ENCODE results near the gene SLC39A7. TPM values are rescaled to one million over a fixed set of nuclear protein-coding genes. Genes with fewer than 3 reads are reported as not detected.
A peak's percentile ranks its signal among the peaks of the same experiment; 100 is the strongest.
"Not testable (repeated sequence)": the region's sequence is repeated elsewhere in the genome, so short reads cannot be mapped to it uniquely, and the experiment has no call there.

The SLC39A7 gene
- total and polyA plus RNA-seq, 4 donors, result 59.7 to 102 (median 88.6) TPM

DNA sequence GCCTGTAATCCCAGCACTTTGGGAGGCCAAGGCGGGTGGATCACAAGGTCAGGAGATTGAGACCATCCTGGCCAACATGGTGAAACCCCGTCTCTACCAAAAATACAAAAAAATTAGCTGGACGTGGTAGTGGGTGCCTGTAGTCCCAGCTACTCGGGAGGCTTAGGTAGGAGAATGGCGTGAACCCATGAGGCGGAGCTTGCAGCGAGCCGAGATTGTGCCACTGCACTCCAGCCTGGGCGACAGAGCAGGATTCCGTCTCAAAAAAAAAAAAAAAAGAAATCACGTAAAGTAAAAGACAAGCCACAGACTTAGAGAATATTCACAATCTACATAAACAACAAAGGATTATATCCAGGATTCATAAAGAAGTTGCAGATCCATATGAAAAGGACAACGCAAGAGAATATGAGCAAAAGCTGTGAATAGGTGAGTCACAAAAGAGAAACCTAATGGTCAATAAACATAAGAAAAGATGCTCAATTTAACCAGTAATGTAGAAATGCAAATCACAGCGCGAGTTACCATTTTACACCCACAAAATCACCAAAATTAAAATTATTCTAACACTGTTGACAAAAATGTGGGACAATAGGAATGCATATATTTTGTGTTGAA lies 25.9 kb downstream of the SLC39A7 start:
- H3K4me1 ChIP-seq (ENCODE audit: control insufficient read depth in 1 of 2, insufficient read depth in 2 of 2, low read length in 2 of 2); H3K27ac ChIP-seq (ENCODE audit: low read depth in 1 of 2, low read length in 2 of 2); H3K27me3 ChIP-seq (ENCODE audit: control insufficient read depth in 1 of 2, insufficient read depth in 2 of 2, low read length in 1 of 2); H3K9me3 ChIP-seq (ENCODE audit: control insufficient read depth, low read length); H3K4me3 ChIP-seq (ENCODE audit: low read length in 2 of 2); DNase-seq; ATAC-seq (ENCODE audit: low FRiP score); intact Hi-C loops (cut with DNase I); H3K36me3 ChIP-seq (ENCODE audit: control insufficient read depth in 1 of 2, insufficient read depth in 2 of 2, low read length in 1 of 2): not testable (repeated sequence)
- WGBS, 2 donors, result 39 to 44% methylated on average over 14 of the region's 14 CpGs

- intact Hi-C loops (cut with DNase I), result no loop called here
- no peak overlapping the region for H3K27ac ChIP-seq (ENCODE audit: low read depth in 1 of 2, low read length in 2 of 2)
- 8 to 9% methylated on average over 6 of the region's 6 CpGs for WGBS, 2 donors
- peaks cover 1% of the 10 kb centered on the region for H3K9me3 ChIP-seq (ENCODE audit: control insufficient read depth, low read length)
- H3K4me1 ChIP-seq (ENCODE audit: control insufficient read depth in 1 of 2, insufficient read depth in 2 of 2, low read length in 2 of 2), result no peaks in the 10 kb centered on the region
- H3K27me3 ChIP-seq (ENCODE audit: control insufficient read depth in 1 of 2, insufficient read depth in 2 of 2, low read length in 1 of 2), result peaks cover 0 to 2% of the 10 kb centered on the region in 2 donors
- ATAC-seq (ENCODE audit: low FRiP score), result no peak
- no peak overlapping the region for H3K4me3 ChIP-seq (ENCODE audit: low read length in 2 of 2)
- H3K36me3 ChIP-seq (ENCODE audit: control insufficient read depth in 1 of 2, insufficient read depth in 2 of 2, low read length in 1 of 2), result no peaks in the 10 kb centered on the region
- no peak for DNase-seq
Observed at GRCh38 chr6:33235221-33235634, 34.6 kb downstream of the SLC39A7 start.

GRCh38 chr6:33236328-33236727 lies 35.7 kb downstream of the SLC39A7 start:
- H3K27ac ChIP-seq (ENCODE audit: low read depth in 1 of 2, low read length in 2 of 2), result no peak overlapping the region
- no peaks in the 10 kb centered on the region for H3K4me1 ChIP-seq (ENCODE audit: control insufficient read depth in 1 of 2, insufficient read depth in 2 of 2, low read length in 2 of 2)
- H3K4me3 ChIP-seq (ENCODE audit: low read length in 2 of 2), result no peak overlapping the region
- DNase-seq, result no peak
- intact Hi-C loops (cut with DNase I), result no loop called here
- no peaks in the 10 kb centered on the region for H3K36me3 ChIP-seq (ENCODE audit: control insufficient read depth in 1 of 2, insufficient read depth in 2 of 2, low read length in 1 of 2)
- no peak for ATAC-seq (ENCODE audit: low FRiP score)
- H3K9me3 ChIP-seq (ENCODE audit: control insufficient read depth, low read length), result peaks cover 1% of the 10 kb centered on the region
- peaks cover 0 to 2% of the 10 kb centered on the region in 2 donors for H3K27me3 ChIP-seq (ENCODE audit: control insufficient read depth in 1 of 2, insufficient read depth in 2 of 2, low read length in 1 of 2)

DNA sequence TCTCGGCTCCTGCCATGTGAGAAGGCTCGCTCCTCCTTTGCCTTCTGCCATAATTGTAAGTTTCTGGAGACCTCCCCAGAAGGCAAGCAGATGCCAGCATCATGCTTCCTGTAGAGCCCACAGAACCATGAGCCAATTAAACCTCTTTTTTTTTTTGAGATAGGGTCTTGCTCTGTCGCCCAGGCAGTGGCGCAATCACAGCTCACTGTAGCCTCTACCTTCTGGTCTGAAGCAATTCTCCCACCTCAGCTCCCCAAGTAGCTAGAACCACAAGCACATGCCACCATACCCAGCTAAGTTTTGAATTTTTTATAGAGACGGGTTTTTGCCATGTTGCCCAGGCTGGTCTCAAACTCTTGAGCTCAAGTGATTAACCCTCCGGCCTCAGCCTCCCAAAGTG lies 36.2 kb downstream of the SLC39A7 start:
- intact Hi-C loops (cut with DNase I), result no loop called here
- Histone ChIP-seq H3K4me3 (ENCODE audit: low read length in 2 of 2) (no peak overlapping the region), H3K4me1 (ENCODE audit: control insufficient read depth in 1 of 2, insufficient read depth in 2 of 2, low read length in 2 of 2) (no peaks in the 10 kb centered on the region), H3K27ac (ENCODE audit: low read depth in 1 of 2, low read length in 2 of 2) (no peak overlapping the region), H3K9me3 (ENCODE audit: control insufficient read depth, low read length) (peaks cover 1% of the 10 kb centered on the region), H3K36me3 (ENCODE audit: control insufficient read depth in 1 of 2, insufficient read depth in 2 of 2, low read length in 1 of 2) (no peaks in the 10 kb centered on the region), H3K27me3 (ENCODE audit: control insufficient read depth in 1 of 2, insufficient read depth in 2 of 2, low read length in 1 of 2) (peaks cover 0 to 2% of the 10 kb centered on the region in 2 donors)
- 86 to 89% methylated on average over 6 of the region's 6 CpGs for WGBS, 2 donors
- DNase-seq (no peak), ATAC-seq (ENCODE audit: low FRiP score) (no peak)

DNA sequence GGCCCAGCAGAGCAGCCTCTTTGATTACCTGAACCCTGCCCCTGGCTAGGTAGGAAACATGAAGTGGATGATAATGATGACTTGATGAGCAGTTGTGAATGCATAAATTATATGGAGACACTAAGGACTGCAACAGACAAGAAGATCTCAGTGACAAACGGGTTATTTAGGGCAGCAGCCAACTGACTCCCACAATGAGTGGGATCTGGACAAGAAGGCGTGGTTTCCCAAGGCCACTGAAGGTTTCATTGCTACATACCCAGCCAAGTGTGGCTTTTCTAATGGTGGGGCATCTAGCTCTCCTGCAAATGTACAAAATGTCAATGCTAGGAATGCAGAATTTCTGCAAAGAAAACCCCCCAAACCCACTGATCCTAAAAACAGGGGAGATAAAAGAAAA lies 37.1 kb downstream of the SLC39A7 start:
- ATAC-seq (ENCODE audit: low FRiP score), result no peak

GRCh38 chr6:33241968-33242367 lies 41.3 kb downstream of the SLC39A7 start:
- no peak for ATAC-seq (ENCODE audit: low FRiP score)
- no peak overlapping the region for H3K4me3 ChIP-seq (ENCODE audit: low read length in 2 of 2)
- WGBS, 2 donors, result 58% methylated on average over 3 of the region's 3 CpGs
- intact Hi-C loops (cut with DNase I), result no loop called here
- H3K27ac ChIP-seq (ENCODE audit: low read depth in 1 of 2, low read length in 2 of 2), result no peak overlapping the region
- no peaks in the 10 kb centered on the region for H3K36me3 ChIP-seq (ENCODE audit: control insufficient read depth in 1 of 2, insufficient read depth in 2 of 2, low read length in 1 of 2)
- peaks cover 0 to 2% of the 10 kb centered on the region in 2 donors for H3K27me3 ChIP-seq (ENCODE audit: control insufficient read depth in 1 of 2, insufficient read depth in 2 of 2, low read length in 1 of 2)
- no peak for DNase-seq
- peaks cover 1% of the 10 kb centered on the region for H3K9me3 ChIP-seq (ENCODE audit: control insufficient read depth, low read length)
- H3K4me1 ChIP-seq (ENCODE audit: control insufficient read depth in 1 of 2, insufficient read depth in 2 of 2, low read length in 2 of 2), result no peaks in the 10 kb centered on the region

More for the DNA sequence above, 37.1 kb downstream of the SLC39A7 start:
- no peaks in the 10 kb centered on the region for H3K36me3 ChIP-seq (ENCODE audit: control insufficient read depth in 1 of 2, insufficient read depth in 2 of 2, low read length in 1 of 2)
- H3K27me3 ChIP-seq (ENCODE audit: control insufficient read depth in 1 of 2, insufficient read depth in 2 of 2, low read length in 1 of 2), result peaks cover 0 to 2% of the 10 kb centered on the region in 2 donors
- DNase-seq, result no peak
- no peak overlapping the region for H3K4me3 ChIP-seq (ENCODE audit: low read length in 2 of 2)
- intact Hi-C loops (cut with DNase I), result no loop called here
- WGBS, 2 donors, result 71 to 72% methylated on average over 2 of the region's 2 CpGs
- H3K27ac ChIP-seq (ENCODE audit: low read depth in 1 of 2, low read length in 2 of 2), result no peak overlapping the region
- peaks cover 1% of the 10 kb centered on the region for H3K9me3 ChIP-seq (ENCODE audit: control insufficient read depth, low read length)
- no peaks in the 10 kb centered on the region for H3K4me1 ChIP-seq (ENCODE audit: control insufficient read depth in 1 of 2, insufficient read depth in 2 of 2, low read length in 2 of 2)

DNA sequence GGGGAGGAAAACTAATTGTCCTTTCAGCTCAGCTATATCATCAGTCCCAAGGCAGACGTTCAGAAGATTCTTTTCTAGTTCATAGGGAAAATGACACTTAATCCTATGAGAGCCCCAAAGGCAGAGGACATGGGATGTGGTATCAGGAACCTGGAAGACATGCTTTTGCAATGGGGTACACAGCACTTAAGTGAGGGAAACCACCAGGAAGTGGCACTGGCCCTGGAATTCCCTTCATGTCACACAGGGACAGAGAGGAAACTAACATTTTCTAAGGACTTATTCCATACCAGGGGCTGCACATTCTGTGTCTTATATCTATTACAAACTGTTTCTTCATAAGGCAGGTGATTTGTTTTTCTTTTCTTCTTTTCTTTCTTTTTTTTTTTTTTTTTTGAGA lies 42.8 kb downstream of the SLC39A7 start:
- no peak for ATAC-seq (ENCODE audit: low FRiP score)
- H3K4me3 ChIP-seq (ENCODE audit: low read length in 2 of 2), result no peak overlapping the region
- H3K27ac ChIP-seq (ENCODE audit: low read depth in 1 of 2, low read length in 2 of 2), result no peak overlapping the region
- DNase-seq, result no peak
- H3K4me1 ChIP-seq (ENCODE audit: control insufficient read depth in 1 of 2, insufficient read depth in 2 of 2, low read length in 2 of 2), result no peaks in the 10 kb centered on the region
- no peaks in the 10 kb centered on the region for H3K36me3 ChIP-seq (ENCODE audit: control insufficient read depth in 1 of 2, insufficient read depth in 2 of 2, low read length in 1 of 2)
- intact Hi-C loops (cut with DNase I), result no loop called here
- WGBS, 2 donors, result 41 to 46% methylated on average over 1 of the region's 1 CpG
- H3K27me3 ChIP-seq (ENCODE audit: control insufficient read depth in 1 of 2, insufficient read depth in 2 of 2, low read length in 1 of 2), result peaks cover 0 to 2% of the 10 kb centered on the region in 2 donors
- H3K9me3 ChIP-seq (ENCODE audit: control insufficient read depth, low read length), result peaks cover 1% of the 10 kb centered on the region

- Histone ChIP-seq H3K9me3 (ENCODE audit: control insufficient read depth, low read length) (no peaks in the 10 kb centered on the region), H3K27ac (ENCODE audit: low read depth in 1 of 2, low read length in 2 of 2) (peak overlapping the region in 1 of 2 donors; percentile 97), H3K36me3 (ENCODE audit: control insufficient read depth in 1 of 2, insufficient read depth in 2 of 2, low read length in 1 of 2) (no peaks in the 10 kb centered on the region), H3K4me3 (ENCODE audit: low read length in 2 of 2) (peak overlapping the region in 1 of 2 donors; percentile 36), H3K27me3 (ENCODE audit: control insufficient read depth in 1 of 2, insufficient read depth in 2 of 2, low read length in 1 of 2) (no peaks in the 10 kb centered on the region), H3K4me1 (ENCODE audit: control insufficient read depth in 1 of 2, insufficient read depth in 2 of 2, low read length in 2 of 2) (no peaks in the 10 kb centered on the region)
- DNase-seq (peak; percentile 91 to 96), ATAC-seq (ENCODE audit: low FRiP score) (peak; percentile 95)
- intact Hi-C loops (cut with DNase I), result loop anchor here (1.0 to 5.0 kb wide), 7 partner anchors 35 to 234 kb away; partner anchors contain the start of genes RXRB (in 1 of the 2) and SLC39A7 (in 1 of the 2)
- 1% methylated on average over 28 of the region's 28 CpGs for WGBS, 2 donors
Observed at GRCh38 chr6:33247977-33248642, 47.4 kb downstream of the SLC39A7 start.

- Histone ChIP-seq H3K36me3 (ENCODE audit: control insufficient read depth in 1 of 2, insufficient read depth in 2 of 2, low read length in 1 of 2) (no peaks in the 10 kb centered on the region), H3K27me3 (ENCODE audit: control insufficient read depth in 1 of 2, insufficient read depth in 2 of 2, low read length in 1 of 2) (no peaks in the 10 kb centered on the region), H3K27ac (ENCODE audit: low read depth in 1 of 2, low read length in 2 of 2) (peak overlapping the region; percentile 24 to 97), H3K4me1 (ENCODE audit: control insufficient read depth in 1 of 2, insufficient read depth in 2 of 2, low read length in 2 of 2) (no peaks in the 10 kb centered on the region), H3K9me3 (ENCODE audit: control insufficient read depth, low read length) (no peaks in the 10 kb centered on the region), H3K4me3 (ENCODE audit: low read length in 2 of 2) (peak overlapping the region in 1 of 2 donors; percentile 35)
- 0 to 1% methylated on average over 15 to 18 of the region's 18 CpGs for WGBS, 2 donors
- intact Hi-C loops (cut with DNase I), result loop anchor here (1.0 to 5.0 kb wide), 7 partner anchors 36 to 234 kb away; partner anchors contain the start of genes RXRB (in 1 of the 2) and SLC39A7 (in 1 of the 2)
- DNase-seq (no peak), ATAC-seq (ENCODE audit: low FRiP score) (peak; percentile 34)
Observed at GRCh38 chr6:33248643-33248931, 47.9 kb downstream of the SLC39A7 start.
